ENCODE measurements around the gene NAA80. TPM values are rescaled to one million over a fixed set of nuclear protein-coding genes. Genes with fewer than 3 reads are reported as not detected.

The NAA80 gene
- polyA plus RNA-seq, 6 donors from 2014 or later: 9.0 to 15.5 (median 11.6) TPM

DNA sequence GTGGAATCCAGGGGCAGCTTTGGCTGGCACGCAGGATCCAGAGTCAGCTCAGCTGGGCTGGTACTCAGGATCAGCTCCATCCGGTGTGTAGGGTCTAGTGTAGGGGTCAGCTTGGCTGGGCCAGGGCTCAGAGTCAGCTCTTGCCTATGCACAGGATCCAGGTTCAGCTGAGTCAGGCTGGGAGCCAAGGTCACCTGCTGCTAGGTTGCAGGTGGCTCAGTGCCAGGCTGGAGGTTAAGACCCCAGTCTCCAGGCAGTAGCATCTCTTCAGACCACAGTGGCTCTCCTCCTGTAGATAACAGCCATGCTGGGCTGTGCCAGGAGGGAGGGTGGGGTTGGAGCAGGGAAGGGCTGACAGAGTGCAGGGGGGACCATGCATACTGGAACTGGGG, 1.8 kb downstream of the NAA80 start:
- Mint-ChIP-seq H3K36me3 (no peaks in the 10 kb centered on the region), H3K9me3 (no peaks in the 10 kb centered on the region), H3K27me3 (no peaks in the 10 kb centered on the region), H3K4me3 (peak overlapping the region in 3 of 8 donors; percentile 25 to 98 (median 84)), H3K27ac (peak overlapping the region in 2 of 6 donors; percentile 52 to 94), H3K4me1 (peaks cover 26 to 40% (median 34%) of the 10 kb centered on the region in 3 donors)
- ATAC-seq (ENCODE audit: low read depth in 2 of 2) (no peak), DNase-seq (no peak)

- Mint-ChIP-seq H3K9me3 (no peaks in the 10 kb centered on the region), H3K4me1 (peaks cover 28 to 42% (median 36%) of the 10 kb centered on the region in 3 donors), H3K36me3 (no peaks in the 10 kb centered on the region), H3K27ac (peak overlapping the region in 1 of 6 donors; percentile 52), H3K4me3 (peak overlapping the region in 2 of 8 donors; percentile 72 to 84), H3K27me3 (no peaks in the 10 kb centered on the region)
- ATAC-seq (ENCODE audit: low read depth in 2 of 2) (no peak), DNase-seq (no peak)
Observed at GRCh38 chr3:50296721-50297383, 2.4 kb downstream of the NAA80 start.

DNA sequence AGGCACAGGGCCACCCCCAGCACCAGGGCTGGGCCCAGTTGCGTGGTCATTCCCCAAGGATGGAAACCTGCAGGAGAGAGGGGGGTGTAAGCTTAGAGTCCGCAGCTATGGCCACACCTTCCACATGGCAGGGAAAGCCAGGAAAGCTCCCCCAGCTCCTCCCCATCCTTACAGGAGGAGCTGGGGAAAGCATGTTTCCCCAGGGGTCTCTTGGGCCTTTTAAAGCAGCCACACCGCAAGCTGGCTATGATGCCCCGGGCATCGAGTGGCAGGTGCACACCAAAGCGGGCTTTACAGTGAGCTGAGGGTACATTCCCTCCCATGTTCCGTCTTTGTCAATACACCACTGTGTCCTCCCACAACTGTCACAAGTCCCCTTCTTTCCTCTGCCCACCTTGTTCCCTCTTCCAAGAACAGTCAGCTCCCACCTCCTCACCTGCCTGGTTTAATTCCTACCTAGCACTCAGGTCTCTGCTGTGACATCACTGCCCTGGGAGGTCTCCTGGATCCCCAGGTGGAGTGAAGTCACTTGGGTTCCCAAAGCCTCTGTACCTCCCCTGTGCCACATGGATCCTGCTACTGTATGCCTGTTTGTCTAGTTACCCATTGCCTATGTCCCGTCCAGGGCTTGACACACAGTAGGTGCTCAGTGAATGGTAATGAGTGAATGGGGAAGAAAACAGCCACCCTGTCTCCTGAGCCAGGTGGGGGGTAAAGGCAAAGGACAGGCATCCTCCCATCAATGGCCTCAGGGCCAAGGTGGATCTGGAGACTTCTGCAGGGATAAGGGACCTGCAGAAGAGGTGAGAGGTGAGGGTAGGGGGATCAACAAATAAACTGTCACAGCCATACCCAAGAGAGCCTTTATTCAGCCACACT, 3.4 kb downstream of the NAA80 start:
- H3K9me3 Mint-ChIP-seq: no peaks in the 10 kb centered on the region
- H3K36me3 Mint-ChIP-seq: no peaks in the 10 kb centered on the region
- ATAC-seq (ENCODE audit: low read depth in 2 of 2) (no peak), DNase-seq (no peak)
- H3K4me3 Mint-ChIP-seq: no peak overlapping the region
- no peaks in the 10 kb centered on the region for H3K27me3 Mint-ChIP-seq
- peaks cover 35 to 51% (median 44%) of the 10 kb centered on the region in 3 donors for H3K4me1 Mint-ChIP-seq
- peak overlapping the region in 3 of 6 donors; percentile 25 to 96 (median 56) for H3K27ac Mint-ChIP-seq

- Mint-ChIP-seq H3K36me3 (no peaks in the 10 kb centered on the region), H3K27me3 (no peaks in the 10 kb centered on the region), H3K9me3 (no peaks in the 10 kb centered on the region), H3K4me1 (peaks cover 28 to 49% (median 35%) of the 10 kb centered on the region in 3 donors), H3K27ac (peak overlapping the region in 2 of 6 donors; percentile 37 to 59), H3K4me3 (peak overlapping the region in 1 of 8 donors; percentile 9)
- DNase-seq: no peak
- no peak for ATAC-seq (ENCODE audit: low read depth in 2 of 2)
Observed at GRCh38 chr3:50294492-50295403, 4.5 kb downstream of the NAA80 start.

DNA sequence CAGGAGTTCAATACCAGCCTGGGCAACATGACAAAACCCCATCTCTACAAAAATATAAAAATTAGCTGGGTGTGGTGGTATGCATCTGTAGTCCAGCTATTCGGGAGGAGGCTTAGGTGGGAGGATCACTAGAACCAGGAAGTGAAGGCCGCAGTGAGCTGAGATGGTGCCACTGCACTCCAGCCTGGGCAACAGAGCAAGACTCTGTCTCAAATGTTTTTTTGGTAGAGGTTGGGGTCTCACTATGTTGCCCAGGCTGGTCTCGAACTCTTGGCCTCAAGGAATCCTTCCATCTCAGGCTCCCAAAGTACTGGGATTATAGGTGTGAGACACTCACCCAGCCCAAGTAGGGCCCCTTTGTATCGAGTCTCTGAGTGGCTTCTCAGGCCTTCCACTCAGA, 5.1 kb downstream of the NAA80 start:
- no peak for DNase-seq
- peak overlapping the region in 2 of 8 donors; percentile 35 to 84 for H3K4me3 Mint-ChIP-seq
- no peaks in the 10 kb centered on the region for H3K27me3 Mint-ChIP-seq
- peak overlapping the region in 1 of 6 donors; percentile 37 for H3K27ac Mint-ChIP-seq
- no peaks in the 10 kb centered on the region for H3K36me3 Mint-ChIP-seq
- no peaks in the 10 kb centered on the region for H3K9me3 Mint-ChIP-seq
- ATAC-seq (ENCODE audit: low read depth in 2 of 2): no peak
- peaks cover 26 to 42% (median 33%) of the 10 kb centered on the region in 3 donors for H3K4me1 Mint-ChIP-seq

- Mint-ChIP-seq H3K27me3 (no peaks in the 10 kb centered on the region), H3K36me3 (no peaks in the 10 kb centered on the region), H3K27ac (peak overlapping the region in 5 of 6 donors; percentile 82 to 98 (median 95)), H3K4me1 (peaks cover 21 to 37% (median 29%) of the 10 kb centered on the region in 3 donors), H3K4me3 (peak overlapping the region in 7 of 8 donors; percentile 66 to 95 (median 92)), H3K9me3 (no peaks in the 10 kb centered on the region)
- DNase-seq (no peak), ATAC-seq (ENCODE audit: low read depth in 2 of 2) (no peak)
Observed at GRCh38 chr3:50293079-50293801, 6.0 kb downstream of the NAA80 start.

DNA sequence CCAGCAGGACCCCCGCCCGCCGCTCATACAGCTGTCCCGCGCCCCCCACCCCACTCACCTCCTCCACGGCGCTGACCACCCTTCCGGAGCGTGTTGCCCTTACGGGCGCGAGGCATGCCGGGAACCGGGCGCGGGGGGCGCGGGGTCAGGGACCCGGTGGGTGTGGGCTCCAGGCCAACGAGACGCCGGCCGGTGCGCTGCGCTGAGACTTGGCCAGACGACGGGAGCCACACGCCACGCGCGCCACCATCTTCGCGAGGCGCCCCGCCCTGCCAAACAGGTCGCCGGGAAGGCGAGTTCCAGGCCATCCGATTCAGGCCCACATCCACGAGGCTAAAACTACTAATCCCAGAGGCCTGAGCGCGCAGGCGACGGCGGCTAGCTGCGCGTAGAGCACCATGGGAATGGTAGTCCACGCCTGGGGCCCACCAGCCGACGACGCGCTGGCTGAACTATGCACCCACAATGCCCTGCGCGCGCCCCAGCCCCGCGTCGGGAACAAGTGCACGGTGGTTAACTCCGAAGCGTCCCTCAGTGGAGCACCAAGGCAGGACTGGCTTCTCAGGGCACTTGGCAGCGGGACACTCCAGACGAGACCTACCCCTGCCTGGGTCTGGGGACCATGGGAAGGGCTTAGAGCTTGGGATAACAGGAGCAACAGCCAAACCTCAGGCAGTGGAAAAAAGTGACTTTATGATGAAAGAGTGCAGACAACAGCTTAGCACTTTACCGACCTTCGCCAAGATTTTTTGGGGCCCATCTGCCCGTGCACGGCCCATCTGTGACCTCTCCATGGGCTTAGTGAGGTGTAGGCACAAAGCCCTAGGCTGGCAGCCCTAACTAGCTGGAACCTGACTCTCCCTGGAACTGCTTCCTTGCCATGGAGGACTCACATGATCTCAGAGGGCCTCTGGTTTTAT, 6.8 kb downstream of the NAA80 start, which contains the start of gene IFRD2:
IFRD2 (minus strand) TSS at position 271 of the 920 bp plus-strand sequence; CDS start at position 116, 155 bp downstream.
- peak; percentile 94 for DNase-seq
- Mint-ChIP-seq H3K27me3 (no peaks in the 10 kb centered on the region), H3K36me3 (no peaks in the 10 kb centered on the region), H3K4me1 (peaks cover 17 to 29% (median 24%) of the 10 kb centered on the region in 3 donors), H3K27ac (peak within 1 kb of the TSS; percentile 82 to 98 (median 94)), H3K4me3 (peak within 1 kb of the TSS; percentile 84 to 95 (median 92)), H3K9me3 (no peaks in the 10 kb centered on the region)
- peak; percentile 98 for ATAC-seq (ENCODE audit: low read depth in 2 of 2)

- H3K27me3 Mint-ChIP-seq: no peaks in the 10 kb centered on the region
- H3K4me1 Mint-ChIP-seq: peaks cover 17 to 27% (median 24%) of the 10 kb centered on the region in 3 donors
- no peaks in the 10 kb centered on the region for H3K9me3 Mint-ChIP-seq
- H3K27ac Mint-ChIP-seq: peak overlapping the region in 1 of 6 donors; percentile 39
- no peak for DNase-seq
- H3K36me3 Mint-ChIP-seq: no peaks in the 10 kb centered on the region
- peak overlapping the region in 4 of 8 donors; percentile 70 to 95 (median 74) for H3K4me3 Mint-ChIP-seq
- ATAC-seq (ENCODE audit: low read depth in 2 of 2): no peak
Observed at GRCh38 chr3:50290161-50290641, 9.0 kb downstream of the NAA80 start.

GRCh38 chr3:50289130-50289529, 10.1 kb downstream of the NAA80 start:
- peak overlapping the region in 3 of 8 donors; percentile 68 to 77 (median 71) for H3K4me3 Mint-ChIP-seq

DNA sequence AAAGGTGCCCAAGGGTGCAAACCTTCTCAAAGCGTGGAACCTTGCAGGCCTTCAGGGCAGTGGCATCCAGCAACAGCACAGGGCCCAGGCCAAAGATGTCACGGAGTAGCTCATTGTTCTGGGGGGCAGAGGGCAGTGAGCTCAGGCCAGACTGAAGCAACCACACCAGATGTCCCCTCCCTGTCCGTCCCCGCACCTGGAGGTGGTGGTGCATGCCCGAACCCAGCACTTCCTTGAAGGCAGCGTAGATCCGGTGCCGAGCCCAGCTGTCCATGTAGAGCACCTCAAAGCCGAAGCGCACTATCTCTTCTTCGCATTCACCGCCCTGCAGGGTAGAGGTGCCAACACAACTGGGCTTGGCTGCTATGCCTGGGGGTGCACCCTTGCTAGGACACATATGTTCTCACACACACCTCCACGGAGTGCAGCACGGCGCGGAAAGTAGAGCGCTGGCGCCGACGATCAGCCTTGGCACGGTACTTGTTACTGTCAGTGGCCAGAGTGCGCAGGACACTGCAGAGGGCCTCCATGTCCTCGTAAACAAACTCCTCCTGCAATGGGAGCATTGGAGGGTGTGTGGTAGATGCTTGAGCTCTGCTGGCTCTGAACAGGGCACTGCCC, 10.7 kb downstream of the NAA80 start:
- Mint-ChIP-seq H3K27me3 (no peaks in the 10 kb centered on the region), H3K9me3 (no peaks in the 10 kb centered on the region), H3K36me3 (no peaks in the 10 kb centered on the region), H3K4me1 (peaks cover 17 to 27% (median 24%) of the 10 kb centered on the region in 3 donors), H3K27ac (peak overlapping the region in 1 of 6 donors; percentile 28), H3K4me3 (peak overlapping the region in 1 of 8 donors; percentile 66)
- DNase-seq (no peak), ATAC-seq (ENCODE audit: low read depth in 2 of 2) (no peak)

More at GRCh38 chr3:50289130-50289529, 10.1 kb downstream of the NAA80 start:
- H3K27me3 Mint-ChIP-seq: no peaks in the 10 kb centered on the region
- no peaks in the 10 kb centered on the region for H3K9me3 Mint-ChIP-seq
- H3K36me3 Mint-ChIP-seq: no peaks in the 10 kb centered on the region
- peaks cover 17 to 27% (median 24%) of the 10 kb centered on the region in 3 donors for H3K4me1 Mint-ChIP-seq
- DNase-seq (no peak), ATAC-seq (ENCODE audit: low read depth in 2 of 2) (no peak)
- H3K27ac Mint-ChIP-seq: no peak overlapping the region

GRCh38 chr3:50287262-50287661, 11.9 kb downstream of the NAA80 start:
- DNase-seq: no peak
- Mint-ChIP-seq H3K27me3 (no peaks in the 10 kb centered on the region), H3K9me3 (no peaks in the 10 kb centered on the region), H3K4me1 (peaks cover 8 to 16% (median 15%) of the 10 kb centered on the region in 3 donors), H3K36me3 (no peaks in the 10 kb centered on the region), H3K4me3 (no peak overlapping the region), H3K27ac (peak overlapping the region in 1 of 6 donors; percentile 73)
- no peak for ATAC-seq (ENCODE audit: low read depth in 2 of 2)

All from naive B cell (primary cell).